Vagina (tissue), 2 donors: ENCODE measurements around the gene SLC25A47.
"Not testable (repeated sequence)": the region's sequence is repeated elsewhere in the genome, so short reads cannot be mapped to it uniquely, and the experiment has no call there.

ENCODE experiments used
- CTCF ChIP-seq, 3 experiments: fragments of 450-650 bp in 2 of 3; fragments of 200-600 bp in 1 of 3; sonication (generic) in 1 of 3; IDR thresholded peaks; one replicate each; pipeline ENCODE4 v1.5.1; 2017 to 2019; ENCODE audit warnings: antibody characterized with exemption in 3 of 3, mild to moderate bottlenecking in 2 of 3, moderate library complexity in 2 of 3
- POLR2AphosphoS5 ChIP-seq, 2 donors: sonication (generic); formaldehyde crosslinking; IDR thresholded peaks; one replicate each; pipeline ENCODE4 v1.9.0; 2017; ENCODE audit warnings: antibody characterized with exemption in 2 of 2, mild to moderate bottlenecking in 2 of 2, low read depth in 1 of 2; ENCODE audit not compliant: insufficient read depth in 1 of 2

- not testable (repeated sequence) for TF ChIP-seq CTCF (IDR thresholded peaks at IDR 0.05); POLR2AphosphoS5 (IDR thresholded peaks at IDR 0.05; ENCODE audit: insufficient read depth in 1 of 2, low read depth in 1 of 2)
These were observed 10.8 kb upstream of the SLC25A47 start for GRCh38 chr14:100312110-100312876.
